Stimulated activated CD8-positive, alpha-beta memory T cell treated with anti-CD3 and anti-CD28 coated beads, Interleukin-12 subunit alpha, Interleukin-12 subunit beta, amount 100 ng/mL, for 4 hours (primary cell): ENCODE measurements around the gene EMSY.

Experiments used
- DNase-seq: peaks from one replicate; pipeline ENCODE4 v3.0.0-alpha.2; 2020; ENCODE audit warnings: low read depth

EMSY gene

DNA sequence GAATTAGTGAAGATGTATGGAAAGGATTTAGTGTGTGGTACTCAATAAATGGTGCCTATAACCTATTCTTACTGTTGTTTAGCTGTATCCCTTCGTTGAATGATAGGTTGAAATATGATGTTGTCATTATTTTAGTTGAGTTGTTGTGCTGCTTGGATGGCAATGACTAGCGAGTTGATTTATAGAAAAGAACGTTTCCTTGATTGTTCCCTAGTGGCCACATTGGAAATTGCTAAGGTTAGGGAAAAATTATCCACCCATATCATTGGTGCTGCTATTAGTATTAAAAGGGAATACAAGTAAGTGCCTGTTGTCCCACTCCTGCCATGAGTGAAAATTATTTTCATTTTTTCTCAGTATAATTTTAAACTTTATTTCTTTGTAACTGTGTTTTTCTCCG lies 14.5 kb downstream of the EMSY start:
- no peak for DNase-seq

DNA sequence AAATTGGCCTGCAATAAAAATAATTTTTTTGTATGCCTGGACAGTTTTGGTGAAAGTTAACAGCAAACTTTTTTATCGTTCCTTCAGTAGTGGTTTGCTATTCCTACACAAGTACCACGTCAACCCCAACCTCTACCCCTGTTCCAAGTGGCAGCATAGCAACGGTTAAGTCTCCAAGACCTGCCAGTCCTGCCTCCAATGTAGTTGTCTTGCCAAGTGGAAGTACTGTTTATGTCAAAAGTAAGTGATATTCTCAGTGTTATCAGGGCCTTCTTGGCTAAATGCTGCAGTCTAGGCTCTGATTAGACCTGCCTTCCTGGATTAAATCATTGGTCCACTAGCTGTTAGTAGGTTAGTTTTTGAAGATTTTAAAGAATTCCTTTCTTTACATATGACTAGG lies 15.0 kb downstream of the EMSY start:
- no peak for DNase-seq

DNA sequence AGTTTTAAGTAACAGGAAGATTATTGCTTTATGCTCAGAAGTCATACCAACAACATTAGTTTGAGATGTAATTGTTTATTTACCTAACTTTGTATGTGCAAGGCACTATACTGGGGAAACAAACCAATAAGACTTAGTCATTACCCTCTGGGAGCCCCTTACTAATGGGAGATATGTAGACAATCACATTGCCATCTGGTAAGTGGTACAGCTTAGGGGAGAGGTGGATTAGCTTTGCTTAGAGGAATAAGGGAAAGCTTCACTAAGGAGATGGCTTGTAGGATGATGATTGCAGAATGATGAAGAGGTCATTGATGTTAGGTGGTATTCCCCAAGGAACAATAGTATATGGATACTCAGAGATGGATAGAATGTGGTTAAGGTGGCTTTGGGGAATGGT lies 17.5 kb downstream of the EMSY start:
- no peak for DNase-seq

DNA sequence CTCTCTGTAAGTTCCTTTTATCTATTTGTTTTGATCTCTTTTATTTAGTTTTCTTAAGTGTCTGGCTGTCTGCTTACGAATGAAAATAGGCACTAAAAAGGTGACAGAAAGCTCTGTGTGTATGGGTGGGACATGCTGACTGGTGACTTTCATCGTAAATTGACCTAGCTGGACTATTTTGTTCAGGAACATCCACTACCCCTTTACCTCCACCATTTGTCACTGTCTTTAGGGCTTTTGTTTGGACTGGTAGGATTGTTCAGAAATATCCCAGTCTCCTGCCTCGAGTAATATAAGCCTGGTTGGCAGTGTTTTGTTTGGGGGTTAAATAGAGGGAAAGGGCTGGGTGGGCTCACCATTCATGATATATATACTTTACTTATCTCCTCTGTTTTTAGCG lies 20.9 kb downstream of the EMSY start:
- no peak for DNase-seq

DNA sequence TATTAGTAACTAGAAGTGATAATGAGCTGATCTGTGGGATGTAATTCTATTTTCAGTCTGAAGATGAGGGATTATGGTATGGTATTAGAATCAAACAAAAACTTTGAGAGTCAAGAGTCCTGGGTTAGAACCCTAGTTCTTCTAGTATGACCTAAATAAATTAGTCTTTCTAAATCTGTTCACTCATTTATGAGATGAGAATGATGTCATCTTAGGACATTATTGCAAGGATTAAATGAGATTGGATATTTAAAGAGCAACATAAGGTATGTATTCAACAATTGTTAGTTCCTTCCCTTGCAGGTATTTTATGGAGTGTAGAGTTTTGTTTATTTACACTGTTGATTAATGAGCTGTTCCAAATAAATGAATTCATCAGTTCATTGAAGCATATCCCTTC lies 21.8 kb downstream of the EMSY start:
- DNase-seq, result no peak

DNA sequence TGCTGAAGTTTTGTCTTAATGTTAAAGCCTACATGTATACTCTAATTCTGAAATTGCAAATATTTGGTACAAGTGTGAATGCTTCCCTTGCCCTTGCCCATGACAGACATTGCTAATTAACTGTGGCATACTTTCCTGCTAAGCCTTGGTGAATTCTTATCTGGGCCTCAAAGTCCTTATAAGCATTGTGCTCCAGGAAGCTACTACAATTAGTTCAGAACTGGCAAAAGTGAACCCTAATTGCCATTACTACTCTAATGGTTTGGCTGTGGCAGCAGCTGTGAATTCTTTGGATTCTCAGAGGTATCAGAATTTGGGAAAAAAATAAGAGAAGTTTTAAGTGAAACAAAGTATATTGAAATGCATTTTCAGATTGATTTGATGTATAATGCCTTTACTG lies 24.3 kb downstream of the EMSY start:
- DNase-seq, result no peak

DNA sequence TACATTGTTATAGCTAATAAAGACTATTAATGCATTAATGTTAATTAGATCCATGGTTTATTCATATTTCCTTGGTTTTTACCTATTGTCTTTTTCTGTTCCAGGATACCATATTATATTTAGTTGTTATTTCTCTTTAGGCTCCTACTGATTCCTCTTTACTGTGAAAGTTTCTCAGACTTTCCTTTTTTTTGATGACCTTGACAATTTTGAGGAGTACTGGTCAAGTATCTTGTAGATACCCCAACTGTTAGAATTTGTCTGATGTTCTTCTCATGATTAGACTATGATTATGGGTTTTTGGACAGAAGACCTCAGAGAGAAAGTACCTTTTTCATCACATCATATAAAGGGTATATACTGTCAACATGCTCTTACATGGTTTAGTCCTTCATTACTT lies 26.6 kb downstream of the EMSY start:
- DNase-seq, result no peak

DNA sequence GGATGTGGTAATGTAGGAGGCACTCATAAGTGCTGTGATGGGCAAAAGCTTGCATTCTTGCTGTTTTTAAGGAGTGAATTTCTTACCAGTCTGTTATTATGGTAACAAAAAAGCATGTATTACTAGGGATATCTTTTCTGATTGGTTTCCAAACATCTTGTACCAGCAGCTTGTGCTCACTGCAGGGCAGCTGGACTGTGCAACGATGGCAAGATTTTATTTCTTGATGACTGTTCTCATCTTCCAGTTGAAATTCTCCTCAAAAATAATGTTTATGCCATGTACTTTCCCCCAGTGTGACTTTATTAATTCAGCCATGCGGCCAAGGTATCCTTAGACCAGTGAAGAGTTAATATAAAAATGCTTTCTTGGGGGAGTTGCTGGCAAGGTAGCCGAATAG lies 35.4 kb downstream of the EMSY start:
- DNase-seq, result no peak

DNA sequence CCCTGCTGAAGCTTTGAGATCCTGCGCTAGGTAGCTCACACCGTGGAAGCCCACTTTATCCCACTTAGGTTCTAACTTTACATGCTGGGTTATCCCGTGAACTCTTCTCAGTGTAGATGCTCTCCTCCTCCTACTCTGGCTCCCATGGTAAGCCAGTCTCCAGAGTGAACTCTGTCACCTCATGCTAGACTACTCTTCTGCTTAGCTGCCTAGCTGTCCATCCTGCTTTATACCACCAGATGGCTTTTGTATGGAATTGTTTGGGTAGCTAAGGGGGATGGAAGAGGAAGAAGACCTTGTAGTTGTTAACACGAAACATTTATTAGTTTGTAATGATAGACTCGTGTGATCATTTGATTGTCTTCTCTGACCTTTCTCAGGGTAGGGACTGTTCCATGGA lies 46.8 kb downstream of the EMSY start:
- no peak for DNase-seq

DNA sequence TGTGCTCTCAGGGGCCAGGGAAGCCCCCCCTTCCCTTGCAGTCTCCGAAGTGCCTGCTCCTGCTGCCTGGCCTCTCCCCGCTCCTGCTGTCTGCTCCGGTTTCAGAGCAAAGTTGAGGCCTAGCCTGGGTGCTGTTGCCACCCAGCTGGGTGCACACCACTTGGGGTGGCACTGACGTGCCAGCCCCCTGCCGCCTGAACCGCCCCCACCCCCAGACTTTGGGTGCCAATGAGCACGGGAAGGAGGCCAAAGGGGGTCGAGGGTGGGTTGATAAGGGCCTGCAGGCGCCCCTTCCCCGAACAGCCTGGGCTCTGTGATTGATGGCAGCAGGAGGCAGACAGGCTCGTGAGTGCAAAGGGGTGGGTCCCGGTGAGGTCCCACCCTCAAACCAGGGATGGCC lies 48.2 kb downstream of the EMSY start:
- no peak for DNase-seq

DNA sequence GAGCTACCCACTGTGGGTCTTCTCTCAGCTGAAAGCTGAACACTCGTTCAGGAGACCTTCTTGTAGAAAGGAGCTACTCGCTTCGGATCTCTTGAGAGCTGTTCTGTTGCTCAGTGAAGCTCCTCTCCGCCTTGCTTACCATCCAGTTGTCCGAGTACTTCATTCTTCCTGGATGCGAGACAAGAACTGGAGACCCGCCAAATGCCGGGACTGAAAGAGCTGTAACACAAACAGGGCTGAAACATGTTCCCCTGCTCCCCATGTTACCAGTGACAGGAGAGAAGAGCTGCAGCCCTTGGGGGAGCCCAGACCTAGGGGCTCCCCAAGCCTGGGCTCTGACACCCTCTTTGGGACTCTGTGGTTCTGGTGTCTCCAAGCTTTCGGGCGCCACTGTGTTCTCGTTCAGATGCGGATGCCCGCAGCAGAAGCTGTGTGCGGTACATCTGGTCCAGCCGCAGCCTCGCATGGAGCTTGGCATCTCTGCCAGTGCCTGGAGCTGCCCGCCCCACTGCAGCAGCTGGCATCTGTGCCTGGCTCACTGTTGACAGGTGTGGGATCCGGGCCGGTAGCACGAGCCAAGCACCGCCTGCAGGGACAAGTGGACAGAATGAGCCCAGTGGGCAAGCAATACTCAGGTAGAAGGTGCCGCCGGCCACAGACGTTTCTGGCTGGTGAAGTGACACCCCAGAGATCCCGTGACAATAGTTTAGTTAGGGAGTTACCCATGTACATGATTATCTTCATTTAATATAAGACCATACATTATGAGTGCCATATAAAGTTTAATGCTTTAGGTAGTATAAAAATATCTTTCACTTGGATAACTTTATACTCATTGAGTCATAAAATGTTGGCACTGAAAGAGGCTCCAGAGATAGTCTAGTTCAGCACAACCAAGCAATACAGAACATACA lies 49.1 kb downstream of the EMSY start:
- DNase-seq, result no peak

DNA sequence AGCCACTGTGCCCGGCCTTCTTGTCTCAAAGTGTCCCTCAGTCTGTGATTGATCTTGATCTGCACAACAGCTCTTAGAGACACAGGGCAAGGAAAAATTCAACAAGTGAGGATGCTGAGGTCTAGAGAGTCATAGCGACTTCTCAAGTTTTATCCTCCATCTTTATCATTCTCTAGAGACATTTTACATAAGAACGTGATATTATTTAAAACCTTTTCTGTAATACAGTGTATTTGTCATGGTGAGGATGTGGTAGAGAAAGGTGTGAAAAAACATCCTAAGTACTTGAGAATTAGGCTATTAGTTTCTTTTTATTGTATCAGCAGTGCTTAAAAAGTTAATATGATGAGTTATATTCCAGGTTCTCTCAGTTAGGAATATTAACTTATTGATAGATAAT lies 50.2 kb downstream of the EMSY start:
- DNase-seq, result no peak

DNA sequence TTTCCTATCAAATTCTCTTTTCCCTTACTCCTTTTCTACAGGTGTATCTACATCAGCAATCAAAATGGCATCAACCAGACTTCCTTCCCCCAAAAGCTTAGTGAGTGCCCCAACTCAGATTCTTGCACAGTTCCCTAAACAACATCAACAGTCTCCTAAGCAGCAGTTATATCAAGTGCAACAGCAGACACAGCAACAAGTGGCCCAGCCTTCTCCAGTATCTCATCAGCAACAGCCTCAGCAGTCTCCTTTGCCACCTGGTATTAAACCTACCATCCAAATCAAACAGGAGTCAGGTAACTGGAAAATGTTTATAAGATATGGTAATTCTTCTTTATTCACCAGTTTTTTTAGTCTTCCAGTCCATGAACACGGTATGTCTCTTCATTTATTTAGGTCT lies 51.4 kb downstream of the EMSY start:
- DNase-seq, result no peak

DNA sequence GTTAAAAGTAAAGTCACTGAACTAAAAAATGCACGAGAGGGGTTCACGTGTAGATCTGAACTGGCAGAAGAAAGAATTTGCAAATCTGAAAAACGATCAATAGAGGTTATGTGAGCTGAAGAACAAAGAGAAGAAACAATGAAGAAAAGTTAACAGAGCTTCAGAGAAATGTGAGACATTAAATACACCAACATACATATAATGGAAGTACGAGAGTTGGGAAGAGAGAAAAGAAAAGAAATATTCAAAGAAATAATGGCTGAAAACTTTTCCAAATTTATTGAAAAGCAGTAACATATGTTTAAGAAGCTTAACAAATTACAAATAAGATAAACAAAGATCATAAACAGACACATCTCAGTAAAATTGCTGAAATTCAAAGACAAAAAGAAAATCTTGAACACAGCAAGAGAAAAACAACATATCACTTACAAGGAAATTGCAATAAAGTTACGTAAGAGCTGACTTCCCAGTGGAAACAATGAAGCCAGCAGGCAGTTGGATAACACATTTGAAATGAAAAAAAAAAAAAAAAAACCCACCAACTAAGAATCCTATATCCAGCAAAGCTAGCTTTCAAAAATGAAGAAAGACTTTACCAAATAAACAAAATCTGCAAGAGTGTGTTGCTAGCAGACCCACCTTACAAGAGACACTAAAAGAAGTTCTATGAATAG lies 56.8 kb downstream of the EMSY start:
- no peak for DNase-seq

DNA sequence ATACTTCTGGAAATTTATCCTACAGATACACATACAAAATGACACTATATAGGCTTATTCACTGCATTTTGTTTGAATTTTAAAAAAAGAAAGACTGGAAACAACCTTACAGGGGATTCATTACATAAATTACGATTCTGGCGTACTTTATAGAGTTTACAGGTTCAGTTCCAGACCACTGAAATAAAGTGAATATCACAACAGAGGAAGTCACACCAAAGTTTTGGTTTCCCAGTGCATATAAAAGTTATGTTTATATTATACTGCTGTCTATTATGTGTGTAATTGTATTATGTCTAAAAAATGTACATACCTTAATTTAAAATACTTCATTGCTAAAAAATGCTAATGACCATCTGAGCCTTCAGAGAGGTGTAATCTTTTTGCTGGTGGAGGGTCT lies 62.0 kb downstream of the EMSY start:
- no peak for DNase-seq

DNA sequence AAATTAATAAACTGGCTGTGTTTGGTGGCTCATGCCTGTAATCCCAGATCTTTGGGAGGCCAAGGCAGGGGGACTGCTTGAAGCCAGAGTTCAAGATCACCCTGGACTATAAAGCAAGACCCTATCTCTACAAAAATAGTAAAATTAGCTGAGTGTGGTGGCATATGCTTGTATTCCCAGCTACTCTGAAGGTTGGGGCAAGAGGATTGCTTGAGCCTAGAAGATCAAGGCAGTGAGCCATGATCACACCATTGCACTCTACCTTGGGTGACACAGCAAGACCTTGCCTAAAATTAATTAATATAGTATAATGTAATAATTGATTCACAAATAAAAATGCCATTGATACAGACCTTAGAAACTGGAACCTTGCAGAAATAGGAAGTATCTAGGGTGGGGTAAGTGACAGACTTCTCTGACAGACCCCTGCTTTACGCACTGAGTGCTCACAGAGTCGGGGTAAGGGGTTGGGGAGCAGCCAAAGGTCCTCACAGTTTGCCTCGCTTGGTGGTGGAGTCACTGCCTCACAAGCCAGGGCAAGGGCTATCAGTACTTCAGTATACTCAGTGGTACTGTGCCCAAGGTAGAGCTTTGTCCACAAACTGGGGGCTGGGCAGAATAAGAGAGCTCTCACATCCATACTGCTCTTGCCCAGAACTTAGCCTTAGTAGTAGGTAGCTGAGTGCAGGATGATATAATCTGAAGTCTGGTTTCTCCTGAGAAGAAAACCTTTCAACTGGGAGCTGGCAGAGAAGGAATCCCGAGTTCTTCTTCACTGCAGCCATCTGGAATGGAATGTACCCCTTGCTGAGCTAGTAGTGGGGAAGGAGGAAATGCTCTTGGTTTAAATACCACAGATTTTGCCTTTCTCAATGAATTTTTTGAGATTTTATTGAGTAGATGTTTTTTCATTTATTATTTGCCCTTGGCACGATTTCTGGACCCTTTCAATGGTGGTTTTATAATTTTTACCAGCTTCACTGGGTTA lies 65.5 kb downstream of the EMSY start:
- no peak for DNase-seq

DNA sequence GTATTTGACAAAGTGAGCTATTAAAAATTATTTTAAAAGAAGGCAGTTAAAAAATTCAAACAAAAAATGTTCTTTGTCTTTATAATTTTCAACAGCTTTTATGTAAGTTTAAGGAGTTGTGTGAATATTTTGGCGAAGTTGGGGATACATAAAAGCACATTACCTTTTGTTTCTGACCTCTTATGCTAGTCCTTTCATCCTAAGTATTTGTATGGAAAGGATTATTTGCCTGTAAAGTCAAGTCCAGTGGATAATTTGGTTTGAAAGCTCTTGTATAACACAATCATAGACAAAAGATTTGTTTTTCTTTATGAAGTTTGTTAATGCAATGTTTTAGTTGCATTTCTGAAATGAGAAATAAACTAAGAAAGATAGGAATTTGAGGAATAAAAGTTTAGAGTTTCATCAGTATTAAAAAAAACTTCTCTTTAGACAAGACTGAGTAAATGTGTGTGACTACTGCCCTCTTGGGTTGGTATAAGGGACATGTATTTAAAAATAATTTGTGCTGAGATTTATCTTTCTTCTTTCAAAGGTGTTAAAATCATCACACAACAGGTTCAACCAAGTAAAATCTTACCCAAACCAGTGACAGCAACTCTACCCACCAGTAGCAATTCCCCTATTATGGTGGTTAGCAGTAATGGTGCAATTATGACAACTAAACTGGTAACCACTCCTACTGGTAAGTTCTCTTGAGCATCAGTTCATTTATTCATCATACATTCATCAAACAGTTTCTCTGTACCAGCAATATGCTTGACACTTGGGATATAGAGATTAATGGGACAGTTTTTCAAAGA lies 68.2 kb downstream of the EMSY start:
- DNase-seq, result no peak

DNA sequence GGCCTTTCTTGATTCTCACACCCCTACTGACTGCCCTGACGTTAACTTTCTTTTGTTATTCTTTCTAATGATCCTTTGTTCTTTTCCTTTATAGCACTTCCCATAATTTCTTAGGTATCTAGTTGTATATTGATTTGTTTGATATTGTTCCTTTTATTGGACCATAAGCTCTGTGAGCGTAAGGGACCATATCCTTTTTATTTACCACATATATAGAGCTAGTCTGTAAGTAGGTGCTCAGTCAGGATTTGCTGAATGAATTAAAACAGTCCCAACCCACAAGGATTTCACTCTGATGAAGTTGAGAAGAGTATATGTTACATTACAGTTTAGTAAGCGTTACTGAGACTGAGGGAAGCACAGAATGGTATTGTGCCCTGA lies 68.8 kb downstream of the EMSY start:
- DNase-seq, result no peak

DNA sequence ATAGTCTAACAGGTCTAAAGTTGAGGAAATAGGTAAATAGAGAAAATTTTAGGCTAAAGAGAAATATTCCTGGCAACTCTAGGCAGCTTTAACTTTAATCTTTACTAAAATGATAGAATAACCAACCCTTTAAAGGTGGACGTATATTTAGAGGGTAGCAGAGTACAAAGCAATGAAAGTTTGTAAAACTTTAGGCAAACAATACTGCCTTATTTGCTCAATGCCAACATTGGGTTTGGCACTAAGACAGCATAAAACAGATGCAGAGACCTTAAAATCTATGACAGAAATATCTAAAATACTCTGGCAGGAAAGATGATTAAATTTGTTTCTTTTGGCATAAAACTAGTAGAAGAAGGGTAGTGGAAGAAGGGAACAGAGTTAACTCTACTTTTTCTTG lies 70.7 kb downstream of the EMSY start:
- DNase-seq, result no peak

DNA sequence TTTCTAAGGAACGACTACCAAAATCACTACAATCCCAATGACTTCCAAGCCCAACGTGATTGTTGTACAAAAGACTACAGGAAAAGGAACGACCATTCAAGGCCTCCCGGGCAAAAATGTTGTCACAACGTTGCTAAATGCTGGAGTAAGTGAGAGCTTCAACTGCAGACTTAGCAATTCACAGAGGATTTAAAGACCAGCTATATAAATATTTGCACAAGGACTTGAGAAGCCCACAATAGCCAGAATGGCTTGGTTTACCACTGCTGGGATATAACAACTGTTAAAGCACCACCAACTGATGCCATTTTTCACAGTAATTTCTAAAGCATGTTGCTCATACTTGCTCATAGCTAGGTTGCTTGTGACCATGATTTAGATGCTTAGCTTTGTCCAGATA lies 78.3 kb downstream of the EMSY start:
- no peak for DNase-seq

DNA sequence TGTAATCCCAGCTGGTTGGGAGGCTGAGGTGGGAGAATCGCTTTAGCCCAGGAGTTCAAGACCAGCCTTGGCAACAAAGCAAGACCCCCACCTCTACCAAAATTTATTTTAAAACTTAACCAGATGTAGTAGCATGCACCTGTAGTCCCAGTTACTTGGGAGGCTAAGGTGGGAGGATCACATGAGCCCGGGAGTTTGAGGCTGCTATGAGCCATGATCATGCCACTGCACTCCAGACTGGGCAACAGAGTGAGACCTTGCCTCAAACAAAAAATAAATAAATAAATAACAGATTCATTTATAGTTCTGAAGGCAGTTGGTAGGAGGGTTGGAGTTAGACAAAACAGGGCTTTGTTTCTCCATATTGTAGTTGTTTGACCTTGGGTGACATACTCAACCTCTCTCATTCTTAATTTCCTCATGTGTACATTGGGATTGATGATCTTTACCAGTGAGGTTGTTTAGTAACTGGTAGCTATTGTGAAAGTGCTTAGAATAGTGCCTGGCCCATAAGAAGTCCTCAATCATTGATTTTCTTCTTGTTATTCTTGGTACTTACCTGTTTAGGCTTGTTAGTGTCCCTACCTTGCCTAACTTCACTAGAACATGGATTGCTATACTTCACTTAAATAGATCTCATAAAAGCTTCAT lies 79.1 kb downstream of the EMSY start:
- DNase-seq, result no peak
